Measurements from ENCODE around the gene VAMP7. TPM values are rescaled to one million over a fixed set of nuclear protein-coding genes. Genes with fewer than 3 reads are reported as not detected.

The VAMP7 gene
- total RNA-seq, 2 donors from 2014 or later = 29.4 to 34.0 TPM

GRCh38 chrX:155867821-155868220 lies 13.3 kb upstream of the VAMP7 start:
- Histone ChIP-seq H3K4me1 (no peaks in the 10 kb centered on the region), H3K9me3 (no peaks in the 10 kb centered on the region), H3K27ac (no peak overlapping the region), H3K36me3 (no peaks in the 10 kb centered on the region), H3K27me3 (no peaks in the 10 kb centered on the region), H3K9ac (ENCODE audit: low read depth in 2 of 2, low read length in 2 of 2) (no peak overlapping the region), H3K4me3 (no peak overlapping the region)
- TF ChIP-seq, protein P1, sequence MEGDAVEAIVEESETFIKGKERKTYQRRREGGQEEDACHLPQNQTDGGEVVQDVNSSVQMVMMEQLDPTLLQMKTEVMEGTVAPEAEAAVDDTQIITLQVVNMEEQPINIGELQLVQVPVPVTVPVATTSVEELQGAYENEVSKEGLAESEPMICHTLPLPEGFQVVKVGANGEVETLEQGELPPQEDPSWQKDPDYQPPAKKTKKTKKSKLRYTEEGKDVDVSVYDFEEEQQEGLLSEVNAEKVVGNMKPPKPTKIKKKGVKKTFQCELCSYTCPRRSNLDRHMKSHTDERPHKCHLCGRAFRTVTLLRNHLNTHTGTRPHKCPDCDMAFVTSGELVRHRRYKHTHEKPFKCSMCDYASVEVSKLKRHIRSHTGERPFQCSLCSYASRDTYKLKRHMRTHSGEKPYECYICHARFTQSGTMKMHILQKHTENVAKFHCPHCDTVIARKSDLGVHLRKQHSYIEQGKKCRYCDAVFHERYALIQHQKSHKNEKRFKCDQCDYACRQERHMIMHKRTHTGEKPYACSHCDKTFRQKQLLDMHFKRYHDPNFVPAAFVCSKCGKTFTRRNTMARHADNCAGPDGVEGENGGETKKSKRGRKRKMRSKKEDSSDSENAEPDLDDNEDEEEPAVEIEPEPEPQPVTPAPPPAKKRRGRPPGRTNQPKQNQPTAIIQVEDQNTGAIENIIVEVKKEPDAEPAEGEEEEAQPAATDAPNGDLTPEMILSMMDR (IDR thresholded peaks at IDR 0.05) = no peak
- intact Hi-C loops (cut with DNase I) = no loop called here
- no peak for DNase-seq

- no peaks in the 10 kb centered on the region for H3K27me3 ChIP-seq
- no peak for DNase-seq
- TF ChIP-seq, protein P1 (IDR thresholded peaks at IDR 0.05) = no peak
Observed at GRCh38 chrX:155870958-155871357, 10.2 kb upstream of the VAMP7 start.

DNA sequence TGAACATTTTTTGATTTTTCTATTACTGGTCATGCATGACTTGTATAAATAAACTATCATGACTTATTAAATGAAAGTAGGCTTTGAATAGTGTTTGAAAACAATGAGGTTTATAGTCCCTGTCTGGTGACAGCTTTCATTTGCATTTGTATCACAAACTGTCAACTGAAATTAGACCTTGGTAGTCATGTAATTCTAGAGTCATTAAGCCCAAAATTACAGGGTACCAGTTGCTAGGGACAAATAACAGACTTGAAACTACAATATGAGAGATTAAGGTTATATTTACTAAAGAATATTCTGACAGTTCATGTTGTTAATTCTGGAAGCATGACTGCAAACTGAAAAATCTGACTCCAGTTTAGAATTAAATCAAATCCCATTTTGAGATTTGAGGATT lies 9.2 kb upstream of the VAMP7 start:
- intact Hi-C loops (cut with DNase I) = no loop called here
- Histone ChIP-seq H3K9ac (ENCODE audit: low read depth in 2 of 2, low read length in 2 of 2) (no peak overlapping the region), H3K4me3 (no peak overlapping the region), H3K9me3 (no peaks in the 10 kb centered on the region), H3K36me3 (no peaks in the 10 kb centered on the region), H3K4me1 (no peaks in the 10 kb centered on the region), H3K27me3 (no peaks in the 10 kb centered on the region), H3K27ac (no peak overlapping the region)
- no peak for DNase-seq
- TF ChIP-seq, protein P1 (IDR thresholded peaks at IDR 0.05) = no peak

More at GRCh38 chrX:155870958-155871357, 10.2 kb upstream of the VAMP7 start:
- no peak overlapping the region for H3K4me3 ChIP-seq
- H3K27ac ChIP-seq = no peak overlapping the region
- H3K9ac ChIP-seq (ENCODE audit: low read depth in 2 of 2, low read length in 2 of 2) = no peak overlapping the region
- no peaks in the 10 kb centered on the region for H3K4me1 ChIP-seq
- H3K36me3 ChIP-seq = no peaks in the 10 kb centered on the region
- no peaks in the 10 kb centered on the region for H3K9me3 ChIP-seq
- intact Hi-C loops (cut with DNase I) = no loop called here

- Histone ChIP-seq H3K4me3 (no peak overlapping the region), H3K9ac (ENCODE audit: low read depth in 2 of 2, low read length in 2 of 2) (no peak overlapping the region), H3K9me3 (no peaks in the 10 kb centered on the region), H3K36me3 (no peaks in the 10 kb centered on the region), H3K27me3 (no peaks in the 10 kb centered on the region), H3K4me1 (no peaks in the 10 kb centered on the region), H3K27ac (no peak overlapping the region)
- TF ChIP-seq, protein P1 (IDR thresholded peaks at IDR 0.05) = no peak
- intact Hi-C loops (cut with DNase I) = no loop called here
- no peak for DNase-seq
Observed at GRCh38 chrX:155873188-155873587, 8.0 kb upstream of the VAMP7 start.

DNA sequence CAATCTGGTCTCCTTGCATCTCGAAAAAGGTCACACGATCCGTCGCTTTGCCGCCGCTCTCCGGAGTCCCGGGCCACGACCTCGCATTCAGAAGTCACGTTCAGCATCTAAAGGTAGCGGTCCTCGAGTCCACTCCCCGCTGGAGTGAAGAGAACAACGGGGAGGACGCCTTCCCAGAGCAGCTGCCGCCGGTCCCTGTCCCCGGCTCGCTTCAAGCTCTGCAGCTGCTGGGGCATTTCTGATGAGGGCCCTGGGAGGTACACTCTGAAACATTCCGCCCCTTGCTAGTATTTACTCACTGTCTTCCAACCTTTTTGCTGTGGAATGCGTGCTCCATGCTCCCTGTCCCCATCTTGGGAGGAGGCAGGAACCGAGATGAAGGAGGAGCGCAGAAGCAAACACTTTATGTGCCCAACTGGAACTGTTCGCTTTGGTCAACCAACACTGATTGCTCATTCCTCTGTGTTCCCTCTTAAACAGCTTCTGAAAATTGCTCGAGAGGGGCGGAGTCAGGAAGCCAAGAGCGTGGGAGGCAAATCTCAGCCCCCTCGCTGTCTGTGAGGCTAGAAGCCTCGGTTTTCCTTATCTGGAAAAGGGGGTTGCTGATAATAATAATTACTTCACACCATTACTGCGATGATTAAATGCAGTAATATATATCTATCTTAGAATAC lies 6.4 kb upstream of the VAMP7 start:
- Histone ChIP-seq H3K4me1 (no peaks in the 10 kb centered on the region), H3K36me3 (no peaks in the 10 kb centered on the region), H3K4me3 (no peak overlapping the region), H3K9me3 (no peaks in the 10 kb centered on the region), H3K9ac (ENCODE audit: low read depth in 2 of 2, low read length in 2 of 2) (no peak overlapping the region), H3K27me3 (no peaks in the 10 kb centered on the region), H3K27ac (no peak overlapping the region)
- TF ChIP-seq, protein P1 (IDR thresholded peaks at IDR 0.05) = no peak
- no peak for DNase-seq
- intact Hi-C loops (cut with DNase I) = no loop called here

Data from colonic mucosa (tissue), 4 donors.